HG02943 (cell line): Measurements from ENCODE around the gene OPCML.

Experiments
- ATAC-seq: cut with Tn5 transposase; IDR thresholded peaks from one replicate; pipeline ENCODE4 v1.9.1; 2021; ENCODE audit warnings: mild to moderate bottlenecking, low read depth, moderate library complexity; ENCODE audit not compliant: unreplicated experiment

OPCML gene

GRCh38 chr11:132913886-132914285 is 618.4 kb downstream of the OPCML start:
- no peak for ATAC-seq

- no peak for ATAC-seq
Measured at GRCh38 chr11:132913295-132913694, 619.0 kb downstream of the OPCML start.

DNA sequence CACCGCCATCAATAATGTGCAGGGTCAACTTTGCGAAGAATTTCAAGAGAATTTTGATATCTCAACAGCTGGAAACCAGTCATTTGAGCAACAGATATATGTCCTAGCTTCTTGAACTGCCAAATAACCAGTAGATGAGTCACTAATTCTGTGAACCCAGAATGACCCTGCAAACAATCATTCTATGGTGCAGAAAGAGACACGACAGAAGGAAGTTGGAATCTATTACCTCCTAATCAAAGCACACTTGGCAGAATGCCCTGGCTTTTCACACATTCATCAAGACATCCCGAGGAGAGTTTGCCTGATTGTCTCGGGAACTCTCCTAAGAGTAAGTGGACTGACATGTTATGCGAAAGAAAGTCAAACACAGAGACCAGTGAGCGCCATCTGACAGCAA is 621.1 kb downstream of the OPCML start:
- ATAC-seq = no peak

GRCh38 chr11:132910011-132910760 is 622.1 kb downstream of the OPCML start:
- ATAC-seq = no peak

- ATAC-seq = no peak
Measured at GRCh38 chr11:132909021-132909606, 623.2 kb downstream of the OPCML start.

GRCh38 chr11:132908414-132908810 is 623.9 kb downstream of the OPCML start:
- no peak for ATAC-seq

GRCh38 chr11:132907651-132908413 is 624.5 kb downstream of the OPCML start:
- no peak for ATAC-seq

DNA sequence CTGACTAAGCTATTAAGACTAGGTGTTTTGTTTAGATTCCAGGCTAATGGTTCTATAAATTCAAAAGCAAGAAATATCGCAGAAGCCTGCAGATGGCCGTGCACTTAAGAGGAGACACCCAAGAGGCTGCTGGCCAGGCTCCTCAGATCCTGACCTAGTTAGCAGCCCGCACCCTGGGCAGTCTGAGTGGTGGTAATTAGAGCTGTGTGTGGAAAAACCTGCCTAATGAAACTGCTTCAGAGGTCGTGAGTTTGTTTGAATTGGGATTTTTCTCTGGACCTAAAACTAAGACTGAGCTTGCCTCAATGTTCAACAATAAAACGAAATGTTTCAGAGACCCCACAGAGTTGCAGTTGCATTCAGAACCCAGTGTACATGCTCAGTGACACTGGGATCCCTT is 627.7 kb downstream of the OPCML start:
- ATAC-seq = no peak

GRCh38 chr11:132904091-132904490 is 628.2 kb downstream of the OPCML start:
- no peak for ATAC-seq

DNA sequence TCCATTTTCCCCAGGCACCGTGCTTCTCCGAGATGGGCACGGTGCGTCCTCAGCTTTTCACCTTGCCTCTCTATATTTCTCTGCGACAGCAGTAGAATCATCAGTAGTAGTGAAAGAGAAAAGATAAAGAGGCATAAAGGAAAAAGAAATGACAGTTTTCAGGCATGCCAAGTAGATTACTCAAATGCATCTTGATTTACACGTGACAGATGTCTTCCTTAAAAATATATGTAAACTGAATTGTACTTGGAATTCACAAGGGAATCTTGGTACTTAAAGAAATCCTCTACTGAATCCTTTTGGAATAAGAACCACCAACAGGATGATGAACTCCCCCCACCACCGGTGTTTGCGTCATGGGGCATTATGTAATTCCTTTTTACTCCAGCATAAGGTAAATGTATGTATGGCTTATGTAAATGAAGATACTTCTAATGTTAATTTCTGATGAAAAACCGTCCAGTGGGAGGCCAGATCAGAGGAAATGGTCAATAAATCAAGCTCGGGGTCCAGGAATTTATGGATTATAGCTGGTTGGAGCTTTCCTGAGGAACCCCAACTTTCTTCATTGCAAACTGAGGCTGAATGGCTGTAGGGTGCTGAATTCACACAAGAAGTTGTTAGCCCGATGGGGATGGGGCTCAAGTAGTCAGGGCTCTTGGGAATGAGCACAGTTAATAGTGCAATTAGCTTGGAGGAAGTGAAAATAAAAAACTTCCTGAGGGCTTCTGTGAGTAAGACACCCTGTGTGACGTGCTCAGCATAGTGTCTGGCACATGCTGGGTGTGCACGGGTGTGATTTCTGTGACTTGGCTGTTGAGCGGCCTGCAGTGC is 630.4 kb downstream of the OPCML start:
- no peak for ATAC-seq

- no peak for ATAC-seq
Measured at GRCh38 chr11:132898676-132899075, 633.6 kb downstream of the OPCML start.

DNA sequence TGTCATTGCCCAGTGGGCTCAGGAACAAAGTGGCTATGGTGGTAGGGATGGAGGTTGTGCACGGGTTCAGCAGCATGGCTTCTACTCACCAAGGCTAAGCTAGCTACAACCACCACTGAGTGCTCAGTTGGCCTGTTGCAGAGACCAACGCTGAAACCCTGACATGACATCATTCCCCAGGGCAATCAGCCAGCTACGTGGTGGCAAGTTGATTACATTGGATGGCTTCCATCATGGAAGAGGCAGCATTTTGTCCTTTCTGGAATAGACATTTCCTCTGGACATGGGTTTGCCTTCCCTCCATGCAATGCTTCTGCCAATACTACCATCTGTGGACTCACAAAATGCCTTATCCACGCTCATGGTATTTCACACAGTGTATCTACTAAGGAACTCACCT is 634.3 kb downstream of the OPCML start:
- no peak for ATAC-seq

- no peak for ATAC-seq
Measured at GRCh38 chr11:132895340-132895739, 637.0 kb downstream of the OPCML start.

- no peak for ATAC-seq
Measured at GRCh38 chr11:132894606-132895005, 637.7 kb downstream of the OPCML start.

DNA sequence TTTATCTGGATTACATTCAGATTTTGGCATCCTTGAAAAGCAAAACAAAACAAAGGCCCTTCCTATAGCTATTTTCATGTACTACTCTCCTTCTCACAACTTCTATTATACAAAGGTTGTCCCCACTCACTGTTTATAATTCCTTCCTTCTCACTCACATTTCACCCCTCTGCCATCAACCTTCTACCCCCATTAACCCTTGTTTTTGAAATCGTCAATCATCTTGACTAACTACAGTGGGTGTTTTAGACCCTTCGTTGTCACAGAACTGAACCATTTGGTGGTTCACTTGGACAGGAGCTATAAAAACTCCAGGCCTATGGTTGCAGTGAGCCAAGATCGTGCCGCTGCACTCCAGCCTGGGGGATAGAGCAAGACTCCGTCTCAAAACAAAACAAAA is 639.4 kb downstream of the OPCML start:
- ATAC-seq = no peak

GRCh38 chr11:132888226-132888625 is 644.1 kb downstream of the OPCML start:
- ATAC-seq = no peak

DNA sequence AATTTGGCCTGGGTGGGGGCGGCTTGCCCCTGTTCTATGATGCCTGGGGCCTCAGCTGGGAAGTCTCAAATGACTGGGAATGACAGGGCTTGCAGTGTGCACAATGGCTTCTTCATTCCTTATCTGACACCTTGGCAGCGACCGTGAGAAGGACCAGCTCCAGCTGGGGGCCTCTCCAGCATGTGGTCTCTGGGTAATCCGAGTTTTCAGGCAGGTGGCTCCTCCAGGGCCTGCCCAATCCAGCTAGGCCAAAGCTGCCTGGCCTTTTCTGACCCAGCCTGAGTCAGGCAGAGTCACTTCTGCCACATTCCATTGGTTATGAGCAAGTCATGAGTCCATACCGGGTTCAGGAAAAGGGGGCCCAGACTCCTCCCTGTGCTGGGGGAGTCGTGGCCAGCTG is 646.0 kb downstream of the OPCML start:
- no peak for ATAC-seq

GRCh38 chr11:132883241-132883640 is 649.1 kb downstream of the OPCML start:
- no peak for ATAC-seq

- ATAC-seq = no peak
Measured at GRCh38 chr11:132881622-132882021, 650.7 kb downstream of the OPCML start.

DNA sequence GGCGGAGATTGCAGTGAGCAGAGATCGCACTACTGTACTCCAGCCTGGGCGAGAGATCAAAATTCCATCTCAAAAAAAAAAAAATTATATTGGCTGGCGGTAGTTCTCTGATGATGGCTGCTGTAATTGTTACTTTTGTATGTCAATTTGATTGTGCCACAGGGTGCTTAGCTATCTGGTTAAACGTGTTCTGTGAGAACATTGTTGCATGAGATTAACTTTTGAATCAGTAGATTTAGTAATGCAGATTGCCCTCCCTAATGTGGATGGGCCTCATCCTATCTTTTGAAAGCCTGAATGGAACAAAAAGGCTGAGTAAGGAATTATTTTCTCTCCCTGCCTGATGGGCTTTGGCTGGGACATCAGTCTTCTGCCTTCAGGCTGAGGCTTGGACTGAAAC is 654.2 kb downstream of the OPCML start:
- no peak for ATAC-seq

- no peak for ATAC-seq
Measured at GRCh38 chr11:132876705-132877104, 655.6 kb downstream of the OPCML start.
